GM18526 (cell line): Measurements from ENCODE around the gene SERINC2.

Source experiments
- POLR2A ChIP-seq: IDR thresholded peaks from 3 replicates; pipeline ENCODE4 v1.6.1; 2011; ENCODE audit not compliant: insufficient read length; ENCODE audit errors: extremely low read depth

The SERINC2 gene

GRCh38 chr1:31405578-31406245 lies 7.3 kb upstream of the SERINC2 start:
- no peak for TF ChIP-seq POLR2A

- TF ChIP-seq POLR2A, result no peak
Observed at GRCh38 chr1:31407029-31407626, 5.9 kb upstream of the SERINC2 start.

GRCh38 chr1:31408788-31409318 lies 4.2 kb upstream of the SERINC2 start:
- no peak for TF ChIP-seq POLR2A

- TF ChIP-seq POLR2A, result no peak
Observed at GRCh38 chr1:31409946-31410858, 2.8 kb upstream of the SERINC2 start.

- no peak for TF ChIP-seq POLR2A
Observed at GRCh38 chr1:31410871-31411270, 2.1 kb upstream of the SERINC2 start.

- TF ChIP-seq POLR2A, result no peak
Observed at GRCh38 chr1:31412205-31412604, 808 bp upstream of the SERINC2 start.

- no peak for TF ChIP-seq POLR2A
Observed at GRCh38 chr1:31413405-31414001, 490 bp downstream of the SERINC2 start.

- TF ChIP-seq POLR2A, result no peak
Observed at GRCh38 chr1:31414980-31415370, 2.0 kb downstream of the SERINC2 start.

GRCh38 chr1:31415658-31416057 lies 2.6 kb downstream of the SERINC2 start:
- TF ChIP-seq POLR2A, result no peak

GRCh38 chr1:31416101-31416736 lies 3.2 kb downstream of the SERINC2 start:
- TF ChIP-seq POLR2A, result no peak

GRCh38 chr1:31417148-31417547 lies 4.1 kb downstream of the SERINC2 start:
- no peak for TF ChIP-seq POLR2A

GRCh38 chr1:31418626-31419323 lies 5.8 kb downstream of the SERINC2 start:
- TF ChIP-seq POLR2A, result no peak

- no peak for TF ChIP-seq POLR2A
Observed at GRCh38 chr1:31420716-31421115, 7.7 kb downstream of the SERINC2 start.

GRCh38 chr1:31421371-31422040 lies 8.5 kb downstream of the SERINC2 start:
- TF ChIP-seq POLR2A, result no peak
